IPS-NIHi7 (cell line): ENCODE results near the gene CROT.
"Not testable (repeated sequence)": the region's sequence is repeated elsewhere in the genome, so short reads cannot be mapped to it uniquely, and the experiment has no call there.

ENCODE experiments used
- DNase-seq: peaks from one replicate; pipeline ENCODE4 v3.0.0; 2012; ENCODE audit warnings: mixed read lengths; ENCODE audit errors: extremely low spot score

The CROT gene

GRCh38 chr7:87345166-87345927 is at the start of gene CROT:
Gene CROT, plus strand, starts transcription at chr7:87345664. Its CDS starts 3,405 bp downstream, at chr7:87349069.
- DNase-seq = peak; percentile 96

GRCh38 chr7:87300756-87301155 is 44.7 kb upstream of the CROT start:
- DNase-seq = no peak

- DNase-seq = no peak
Observed at GRCh38 chr7:87310790-87311419, 34.6 kb upstream of the CROT start.

GRCh38 chr7:87312215-87312865 is 33.1 kb upstream of the CROT start:
- peak; percentile 84 for DNase-seq

GRCh38 chr7:87316097-87316700 is 29.3 kb upstream of the CROT start:
- DNase-seq = no peak

GRCh38 chr7:87316846-87317552 is 28.5 kb upstream of the CROT start:
- no peak for DNase-seq

- no peak for DNase-seq
Observed at GRCh38 chr7:87317691-87318245, 27.7 kb upstream of the CROT start.

- DNase-seq = no peak
Observed at GRCh38 chr7:87318741-87319140, 26.7 kb upstream of the CROT start.

- not testable (repeated sequence) for DNase-seq
Observed at GRCh38 chr7:87319154-87319581, 26.3 kb upstream of the CROT start.

GRCh38 chr7:87322912-87323311 is 22.6 kb upstream of the CROT start:
- DNase-seq = no peak

- no peak for DNase-seq
Observed at GRCh38 chr7:87325576-87326370, 19.7 kb upstream of the CROT start.

- DNase-seq = no peak
Observed at GRCh38 chr7:87328281-87328680, 17.2 kb upstream of the CROT start.

GRCh38 chr7:87330316-87330715 is 15.1 kb upstream of the CROT start:
- DNase-seq = no peak

- DNase-seq = no peak
Observed at GRCh38 chr7:87330942-87331341, 14.5 kb upstream of the CROT start.

GRCh38 chr7:87331687-87332252 is 13.7 kb upstream of the CROT start:
- no peak for DNase-seq

GRCh38 chr7:87332321-87332720 is 13.1 kb upstream of the CROT start:
- no peak for DNase-seq

GRCh38 chr7:87336136-87336535 is 9.3 kb upstream of the CROT start:
- no peak for DNase-seq

GRCh38 chr7:87337331-87337730 is 8.1 kb upstream of the CROT start:
- DNase-seq = no peak

- DNase-seq = no peak
Observed at GRCh38 chr7:87339373-87339897, 6.0 kb upstream of the CROT start.

GRCh38 chr7:87341441-87341840 is 4.0 kb upstream of the CROT start:
- DNase-seq = no peak
